HG02571 (cell line): Measurements from ENCODE around the gene PCAT6.
"Not testable (repeated sequence)": the region's sequence is repeated elsewhere in the genome, so short reads cannot be mapped to it uniquely, and the experiment has no call there.

Experiments
- ATAC-seq: cut with Tn5 transposase; IDR thresholded peaks from one replicate; pipeline ENCODE4 v1.9.1; 2021; ENCODE audit warnings: mild to moderate bottlenecking, moderate library complexity; ENCODE audit not compliant: unreplicated experiment

The PCAT6 gene

DNA sequence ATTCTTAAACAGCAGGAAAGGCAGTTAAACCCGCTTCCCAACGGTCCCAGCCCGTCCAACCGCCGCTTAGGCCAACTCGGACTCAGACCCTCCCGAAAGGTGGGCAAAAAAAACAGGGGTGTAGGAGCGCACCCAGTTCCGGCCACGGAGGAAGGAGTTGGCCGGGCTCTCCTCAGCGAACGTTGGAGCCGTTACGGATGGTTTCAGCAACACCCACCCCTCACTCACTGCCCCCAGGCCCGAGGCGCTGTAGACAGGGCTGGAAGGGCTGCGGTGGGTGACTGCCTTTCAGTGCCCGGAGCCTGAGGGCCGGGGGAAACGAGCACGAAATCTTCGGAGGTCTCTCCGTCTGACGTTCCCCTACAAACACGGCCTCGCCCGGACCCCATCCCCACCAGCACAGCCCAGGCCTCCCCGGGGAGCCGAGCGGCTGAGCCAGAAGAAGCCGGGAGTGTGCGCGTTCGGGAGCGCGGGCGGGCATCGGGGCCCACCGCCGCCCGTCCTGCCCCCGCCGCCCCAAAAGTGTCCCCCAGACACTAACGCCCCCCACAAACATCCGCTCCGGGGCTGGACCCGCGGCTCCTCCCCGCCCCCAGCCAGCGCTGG lies 3.8 kb upstream of the PCAT6 start:
- ATAC-seq: no peak

GRCh38 chr1:202807451-202807925 lies 3.3 kb upstream of the PCAT6 start:
- no peak for ATAC-seq

DNA sequence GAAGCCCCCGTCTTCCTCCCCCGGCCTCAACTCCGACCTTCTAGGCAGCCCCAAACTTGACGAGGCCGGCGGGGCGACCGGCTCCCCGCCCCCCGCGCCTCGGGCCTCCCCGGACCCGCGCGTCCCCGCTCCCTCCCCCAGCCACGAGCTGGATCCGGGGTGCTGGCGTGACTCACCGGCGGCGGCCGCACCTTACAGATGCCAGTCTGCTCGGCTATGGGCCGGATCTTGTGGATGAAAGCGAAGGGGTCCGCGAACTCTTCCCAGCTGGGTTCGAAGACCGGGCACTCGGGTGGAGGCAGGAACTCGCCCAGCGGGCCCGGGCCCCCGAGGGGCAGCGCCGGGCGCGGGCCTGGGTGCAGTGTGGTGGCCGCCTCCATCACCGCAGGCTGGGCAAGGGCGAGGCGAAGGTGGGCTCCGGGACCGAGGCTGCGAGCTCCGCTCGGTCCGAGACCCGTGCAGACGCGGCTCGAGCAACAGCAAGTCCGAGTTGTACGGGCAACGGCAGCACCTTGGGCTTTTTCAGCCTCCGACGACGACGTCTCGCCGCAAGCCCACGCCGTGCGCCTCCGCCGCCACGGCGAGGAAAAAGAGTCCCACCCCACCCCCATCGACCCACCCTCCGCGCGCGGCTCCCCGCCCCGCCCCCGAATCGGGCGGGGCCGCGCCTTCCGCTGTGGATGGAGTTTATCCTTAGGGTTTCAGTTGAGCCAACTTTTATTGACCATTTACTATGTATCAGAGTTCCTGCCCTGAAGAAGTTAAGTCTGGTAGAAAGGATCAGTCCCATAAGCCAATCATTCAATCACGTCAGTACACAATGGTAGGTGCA lies 2.6 kb upstream of the PCAT6 start, which contains the start of gene KDM5B:
KDM5B (minus strand) TSS at position 496 of the 832 bp plus-strand sequence; CDS start at position 380, 116 bp downstream.
- no peak for ATAC-seq

DNA sequence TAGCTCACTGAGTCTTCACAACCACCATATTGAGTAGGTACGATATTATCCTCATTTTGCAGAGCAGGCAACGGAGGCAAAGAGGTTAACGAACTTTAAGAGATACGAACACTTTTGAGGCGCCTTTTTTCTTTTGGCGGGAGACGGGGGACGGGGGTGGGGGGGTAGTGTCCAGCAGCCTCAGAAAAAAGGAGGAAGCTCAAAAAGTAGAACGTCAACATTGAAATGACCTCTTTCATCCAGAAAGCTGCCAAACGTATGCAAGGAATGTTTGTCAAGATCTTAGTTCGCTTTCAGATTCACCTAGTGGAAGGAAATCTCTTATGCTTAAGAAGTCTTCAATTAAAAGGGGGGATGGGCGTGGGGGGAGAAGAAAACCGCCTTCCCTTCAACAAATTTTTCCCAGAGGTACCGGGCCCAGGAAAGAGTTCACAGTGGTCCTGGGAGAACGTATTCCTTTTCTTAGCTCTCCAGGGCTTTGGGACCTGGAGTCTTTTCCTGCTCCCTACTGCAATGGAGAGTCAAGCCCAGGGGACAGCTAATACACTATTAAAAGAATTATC lies 1.1 kb upstream of the PCAT6 start:
- no peak for ATAC-seq

DNA sequence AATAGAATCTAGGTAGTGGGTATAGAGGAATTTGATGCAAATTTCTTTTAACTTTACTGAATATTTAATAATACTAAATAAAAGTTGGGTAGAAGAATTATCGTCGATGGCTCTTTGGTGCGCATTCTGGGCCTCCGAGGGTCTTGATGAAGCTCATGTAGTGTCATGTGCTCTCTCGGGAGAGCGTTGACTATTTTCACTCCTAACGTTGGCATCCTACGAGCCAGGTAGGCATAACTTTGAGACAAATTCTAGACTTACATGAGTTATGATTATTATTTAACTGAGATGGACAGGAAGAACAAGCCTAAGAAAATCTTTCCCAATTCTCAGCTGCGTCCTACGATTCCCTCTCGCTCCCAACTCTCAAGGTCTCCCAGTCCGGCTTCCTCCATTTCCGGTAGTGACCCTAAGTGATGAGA lies 550 bp upstream of the PCAT6 start:
- ATAC-seq: no peak

GRCh38 chr1:202811296-202812175 lies 782 bp downstream of the PCAT6 start:
- ATAC-seq: peak; percentile 21

DNA sequence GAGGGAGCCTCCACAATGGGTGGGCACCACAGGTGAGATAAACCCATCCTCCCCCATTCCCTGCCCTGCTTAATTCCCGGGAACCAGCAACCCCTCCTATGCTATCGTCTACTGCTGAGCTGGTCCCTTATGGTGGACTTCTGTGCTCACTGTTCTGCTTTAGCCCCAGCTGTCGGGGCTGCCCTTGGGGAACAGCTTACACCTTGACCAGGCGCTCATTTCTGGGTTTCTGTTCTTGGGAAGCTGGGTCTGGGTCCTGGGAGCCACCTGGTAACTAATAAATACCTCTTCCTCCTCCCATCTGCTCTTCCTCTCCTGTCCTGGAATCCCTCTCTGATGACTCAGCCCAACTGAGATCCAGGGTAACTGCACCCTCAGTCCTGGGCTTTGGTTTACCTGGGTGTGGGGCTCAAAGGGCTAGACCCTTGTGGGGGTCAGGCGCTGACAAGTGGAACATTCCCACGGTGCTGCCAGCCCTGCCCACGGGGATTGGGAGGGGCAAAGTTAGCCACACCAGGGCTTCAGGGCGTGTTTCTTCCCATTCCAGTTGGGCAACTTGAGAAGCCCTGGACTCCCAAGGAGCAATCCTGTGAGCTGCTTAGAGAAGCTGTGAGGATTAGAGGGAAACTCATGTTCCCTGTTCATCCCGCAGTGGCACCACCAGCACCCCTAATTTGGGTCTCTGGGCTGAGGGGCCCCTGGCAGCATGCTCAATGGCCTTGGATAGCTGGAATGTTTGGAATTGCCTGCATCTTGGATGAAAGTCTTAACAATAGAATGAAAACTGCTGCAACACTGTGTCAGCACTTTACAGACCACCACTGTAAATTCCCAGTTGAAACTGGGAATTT lies 1.6 kb downstream of the PCAT6 start:
- ATAC-seq: no peak

DNA sequence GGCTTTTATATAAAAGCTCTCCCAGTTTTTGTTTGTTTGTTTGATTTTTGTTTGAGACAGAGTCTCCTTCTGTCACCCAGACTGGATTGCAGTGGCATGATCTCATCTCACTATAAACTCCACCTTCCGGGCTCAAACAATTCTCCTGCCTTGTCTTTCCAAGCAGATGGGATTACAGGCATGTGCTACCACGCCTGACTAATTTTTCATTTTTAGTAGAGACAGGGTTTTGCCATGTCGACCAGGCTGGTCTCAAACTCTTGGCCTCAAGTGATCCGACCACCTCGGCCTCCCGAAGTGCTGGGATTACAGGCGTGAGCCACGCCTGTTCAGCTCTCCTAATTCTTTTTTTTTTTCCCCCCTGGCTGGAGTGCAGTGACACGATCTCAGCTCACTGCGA lies 4.4 kb downstream of the PCAT6 start:
- ATAC-seq: no peak

GRCh38 chr1:202818819-202819218 lies 8.1 kb downstream of the PCAT6 start:
- ATAC-seq: no peak

- no peak for ATAC-seq
Measured at GRCh38 chr1:202821467-202821866, 10.7 kb downstream of the PCAT6 start.

DNA sequence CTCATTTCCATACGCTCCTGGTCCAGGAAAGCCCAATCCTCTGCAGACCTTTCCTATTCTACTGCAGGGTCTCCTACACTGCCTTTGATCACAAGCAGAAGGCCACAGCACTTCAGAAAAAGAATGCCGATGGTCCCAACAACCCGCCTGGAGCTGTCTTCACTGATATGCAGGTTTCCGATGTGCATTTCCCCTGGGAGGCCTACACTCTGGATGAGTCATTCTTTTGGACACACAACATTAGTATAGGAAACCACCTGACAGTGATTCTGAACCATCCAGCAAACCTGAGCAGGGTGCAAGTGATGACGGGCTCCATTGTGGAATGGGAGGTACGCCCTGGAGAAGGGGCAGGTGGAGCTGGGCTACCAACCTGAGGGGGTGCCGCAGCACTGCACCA lies 15.0 kb downstream of the PCAT6 start:
- ATAC-seq: no peak

GRCh38 chr1:202829223-202829622 lies 18.5 kb downstream of the PCAT6 start:
- not testable (repeated sequence) for ATAC-seq

DNA sequence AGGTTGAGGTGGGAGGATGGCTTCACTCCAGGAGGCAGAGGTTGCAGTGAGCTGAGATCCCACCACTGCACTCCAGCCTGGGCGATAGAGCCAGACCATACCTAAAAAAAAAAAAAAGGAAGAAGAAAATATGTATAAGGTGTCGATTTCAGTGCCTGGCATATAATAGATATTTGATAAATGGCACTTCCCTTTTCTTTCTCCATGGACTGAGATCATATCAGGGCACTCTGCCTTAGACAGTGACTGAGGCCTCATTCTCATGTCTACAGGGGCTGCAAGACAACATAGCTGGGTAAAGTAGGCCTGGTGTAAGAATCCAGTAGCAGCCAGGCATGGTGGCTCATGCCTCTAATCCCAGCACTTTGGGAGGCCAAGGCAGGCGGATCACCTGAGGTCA lies 21.2 kb downstream of the PCAT6 start:
- no peak for ATAC-seq

- no peak for ATAC-seq
Measured at GRCh38 chr1:202834771-202835547, 24.2 kb downstream of the PCAT6 start.

DNA sequence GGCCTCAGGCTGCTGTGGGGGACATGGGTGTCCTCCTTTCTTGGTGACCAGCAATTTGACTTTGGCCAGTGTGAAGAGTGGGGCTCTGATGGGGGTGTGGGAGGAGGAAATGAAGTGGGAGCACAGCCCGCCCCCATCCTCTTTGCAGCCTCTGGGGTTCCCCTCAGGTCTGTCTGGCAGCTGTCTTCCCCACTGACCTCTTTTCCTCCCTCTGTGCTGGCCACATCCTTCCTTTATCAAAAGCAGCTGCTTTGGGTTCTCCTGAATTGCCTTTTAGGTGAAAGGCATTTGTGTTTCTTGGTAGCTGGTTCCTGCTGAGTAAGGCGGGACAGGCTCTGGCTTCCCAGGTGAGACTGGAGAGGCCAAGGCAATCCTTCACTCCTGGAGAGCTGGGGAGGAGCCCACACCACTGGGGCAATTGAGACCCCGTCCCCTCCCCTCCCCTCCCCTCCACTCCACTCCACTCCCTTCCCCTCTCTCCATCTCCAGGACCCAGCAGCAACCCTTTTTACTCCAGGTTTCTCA lies 24.9 kb downstream of the PCAT6 start:
- no peak for ATAC-seq

DNA sequence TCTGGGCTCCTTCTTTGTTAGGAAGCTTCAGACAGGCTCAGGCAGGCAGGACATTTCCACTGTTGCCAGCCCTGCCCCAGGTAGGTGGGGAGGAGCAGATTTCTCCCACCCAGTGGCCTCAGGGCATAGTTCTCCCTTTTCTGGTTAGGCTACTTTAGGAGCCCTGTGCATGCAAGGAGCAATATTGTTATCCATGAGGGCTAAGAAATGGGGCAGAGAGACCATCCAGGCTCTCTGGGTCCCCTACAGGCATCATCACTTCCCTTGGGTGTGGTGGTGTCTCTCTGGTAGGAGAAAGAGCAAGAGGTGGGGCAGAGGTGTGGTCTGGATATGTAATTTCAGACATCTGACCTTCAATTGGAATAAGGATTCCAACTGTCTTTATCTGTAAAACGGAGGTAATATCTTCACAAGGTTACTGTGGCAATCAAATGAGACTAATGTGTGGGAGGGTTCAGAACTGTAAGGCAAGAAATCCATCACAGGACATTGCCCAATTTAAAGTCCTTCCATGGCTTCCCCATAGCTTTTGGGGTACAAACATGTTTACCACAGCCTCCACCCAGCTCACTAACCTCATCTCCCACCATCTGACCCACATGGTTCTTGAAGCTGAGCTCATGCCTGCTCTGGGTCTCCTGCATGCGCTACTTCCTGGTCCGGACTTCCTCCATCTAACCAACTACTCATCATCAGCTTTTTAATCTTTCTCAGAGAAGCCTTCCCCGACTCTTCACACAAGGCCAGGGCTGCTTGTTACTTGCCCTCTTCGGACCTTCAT lies 26.1 kb downstream of the PCAT6 start:
- ATAC-seq: no peak

GRCh38 chr1:202837746-202838262 lies 27.1 kb downstream of the PCAT6 start:
- ATAC-seq: no peak

DNA sequence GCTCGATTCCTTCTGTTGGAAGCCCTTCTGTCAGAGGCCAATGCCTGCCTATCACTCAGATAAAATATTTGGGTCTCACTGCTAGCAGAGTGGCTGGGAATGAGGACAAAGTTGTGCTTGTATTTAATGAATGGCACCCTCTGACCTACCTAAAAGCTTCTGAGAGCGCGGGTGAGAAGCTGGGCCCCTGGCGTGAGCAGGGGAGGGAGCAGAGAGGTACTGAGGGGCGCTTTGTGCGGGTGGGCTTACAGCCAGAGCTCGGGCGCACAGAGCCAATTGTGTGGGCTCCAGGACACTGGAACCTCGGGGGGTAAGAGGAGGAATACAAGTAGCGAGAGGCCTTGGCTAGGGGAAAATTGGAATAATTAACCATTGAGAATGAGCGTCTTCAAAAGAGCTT lies 32.3 kb downstream of the PCAT6 start:
- ATAC-seq: no peak
